Hepatocyte (in vitro differentiated cells): Measurements from ENCODE around the gene CEP95.

Experiments
- CTCF ChIP-seq: fragments of 200-600 bp; sonication (generic); IDR thresholded peaks from 2 replicates; pipeline ENCODE4 v1.5.1; 2016; ENCODE audit warnings: antibody characterized with exemption, mild to moderate bottlenecking; ENCODE audit not compliant: poor library complexity
- EZH2 ChIP-seq: fragments of 200-600 bp; sonication (generic); IDR thresholded peaks from 2 replicates; pipeline ENCODE4 v1.6.1; 2016; ENCODE audit warnings: antibody characterized with exemption, mild to moderate bottlenecking, borderline replicate concordance
- EZH2phosphoT487 ChIP-seq: fragments of 200-600 bp; sonication (generic); IDR thresholded peaks from one replicate; pipeline ENCODE4 v1.6.1; 2018; ENCODE audit warnings: antibody characterized with exemption, mild to moderate bottlenecking, low read depth, moderate library complexity; ENCODE audit not compliant: unreplicated experiment, severe bottlenecking

GRCh38 chr17:64506576-64507412 is at the start of gene CEP95:
- no peak for TF ChIP-seq CTCF
- no peak for TF ChIP-seq EZH2phosphoT487
- no peak for TF ChIP-seq EZH2
